Loucy (cell line): ENCODE measurements around the gene NES.
A peak's percentile ranks its signal among the peaks of the same experiment; 100 is the strongest.

ENCODE experiments used
- H2AFZ ChIP-seq: fragments of 200-600 bp; sonication (generic); 2 replicates; pipeline ENCODE4 v1.6.0; 2016; ENCODE audit warnings: antibody characterized with exemption, mild to moderate bottlenecking, low read length, moderate library complexity
- H3F3A ChIP-seq: fragments of 200-600 bp; 2 replicates; pipeline ENCODE4 v1.6.0; 2016; ENCODE audit warnings: antibody characterized with exemption, low read depth, mild to moderate bottlenecking
- H3K27me3 ChIP-seq: fragments of 200-600 bp; sonication (generic); 2 replicates; pipeline ENCODE4 v1.6.1; 2014; ENCODE audit warnings: low read length, mild to moderate bottlenecking; ENCODE audit not compliant: insufficient read depth, poor library complexity, severe bottlenecking
- H3K36me3 ChIP-seq: fragments of 200-600 bp; sonication (generic); 2 replicates; pipeline ENCODE4 v1.6.1; 2016; ENCODE audit warnings: low read length; ENCODE audit not compliant: insufficient read depth
- H3K4me1 ChIP-seq: fragments of 200-600 bp; sonication (generic); 2 replicates; pipeline ENCODE4 v1.5.1; 2014; ENCODE audit warnings: low read length, mild to moderate bottlenecking; ENCODE audit not compliant: insufficient read depth, poor library complexity, severe bottlenecking
- H3K4me2 ChIP-seq: fragments of 200-600 bp; sonication (generic); 2 replicates; pipeline ENCODE4 v1.6.0; 2014; ENCODE audit warnings: antibody characterized with exemption, low read length, low read depth, mild to moderate bottlenecking; ENCODE audit not compliant: poor library complexity, severe bottlenecking
- H3K4me3 ChIP-seq: fragments of 200-600 bp; sonication (generic); 2 replicates; pipeline ENCODE4 v1.5.1; 2014; ENCODE audit warnings: low read length, mild to moderate bottlenecking, mixed read lengths; ENCODE audit not compliant: poor library complexity, severe bottlenecking
- H3K79me2 ChIP-seq: fragments of 200-600 bp; sonication (generic); 2 replicates; pipeline ENCODE4 v1.6.1; 2014; ENCODE audit warnings: low read length; ENCODE audit not compliant: insufficient read depth
- H3K9ac ChIP-seq: fragments of 200-600 bp; sonication (generic); 2 replicates; pipeline ENCODE4 v1.6.0; 2014; ENCODE audit warnings: mild to moderate bottlenecking, low read depth, low read length, moderate library complexity; ENCODE audit not compliant: poor library complexity, severe bottlenecking
- H3K9me2 ChIP-seq: fragments of 200-600 bp; sonication (generic); replicated peaks from 2 replicates; pipeline ENCODE4 v1.6.1; 2016; ENCODE audit warnings: low read depth, low read length, mixed read lengths
- H3K9me3 ChIP-seq: fragments of 200-600 bp; sonication (generic); 2 replicates; pipeline ENCODE4 v1.6.1; 2014; ENCODE audit warnings: mild to moderate bottlenecking, antibody characterized with exemption, low read length, low read depth; ENCODE audit not compliant: insufficient read depth
- H4K20me1 ChIP-seq: fragments of 200-600 bp; sonication (generic); 2 replicates; pipeline ENCODE4 v1.6.0; 2014; ENCODE audit warnings: antibody characterized with exemption, low read length, mild to moderate bottlenecking; ENCODE audit not compliant: insufficient read depth, poor library complexity, severe bottlenecking
- EZH2phosphoT487 ChIP-seq: fragments of 200-600 bp; IDR thresholded peaks from 2 replicates; pipeline ENCODE4 v1.6.1; 2018; ENCODE audit warnings: antibody characterized with exemption, mild to moderate bottlenecking, moderate library complexity, borderline replicate concordance
- TF ChIP-seq, protein P1 (sequence below): fragments of 200-600 bp; sonication (generic); conservative IDR thresholded peaks from 2 replicates; pipeline ENCODE4 v1.5.1; 2014; ENCODE audit warnings: mild to moderate bottlenecking, antibody characterized with exemption, low read length

NES gene

DNA sequence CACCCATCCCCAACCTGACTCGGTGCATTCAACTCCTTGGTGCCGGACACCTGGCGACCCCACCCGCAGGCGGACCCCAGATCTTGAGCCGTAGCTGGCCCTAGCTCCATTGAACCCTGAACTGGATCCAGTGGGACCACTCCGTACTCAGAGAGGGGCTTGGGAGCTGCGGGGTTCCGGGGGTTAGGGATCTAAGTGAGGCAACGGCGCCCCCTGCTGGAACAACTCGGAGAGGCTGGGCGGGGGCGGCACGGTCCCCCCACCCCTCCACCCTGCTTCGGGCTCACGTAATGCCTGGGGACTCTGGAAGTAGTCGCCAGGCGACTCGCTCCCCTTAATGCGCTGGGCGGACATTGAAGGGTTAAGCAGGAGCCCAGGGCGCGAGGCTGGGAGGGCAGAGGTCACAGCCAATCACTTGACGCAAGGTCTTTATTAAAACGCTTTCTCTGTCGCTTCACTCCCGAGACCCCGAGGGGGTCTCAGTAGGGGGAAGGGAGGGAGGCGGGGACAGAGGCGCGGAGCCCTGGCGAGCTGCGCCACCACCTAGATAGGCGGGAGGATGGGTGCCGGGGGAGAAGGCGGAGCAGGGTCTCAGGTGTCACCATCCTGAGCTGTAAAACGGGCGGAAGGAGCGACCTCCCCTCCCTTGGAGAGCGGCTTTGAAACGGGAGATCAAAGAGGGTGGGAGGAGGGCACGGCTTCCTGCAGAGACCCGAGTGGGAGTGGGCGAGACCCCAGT, 28.9 kb upstream of the NES start:
- no peaks in the 10 kb centered on the region for H4K20me1 ChIP-seq
- no peaks in the 10 kb centered on the region for H3K36me3 ChIP-seq
- H3K9ac ChIP-seq, result peak overlapping the region; percentile 64
- no peaks in the 10 kb centered on the region for H3K27me3 ChIP-seq
- H3K79me2 ChIP-seq, result no peaks in the 10 kb centered on the region
- H3K4me3 ChIP-seq, result peak overlapping the region; percentile 82
- H3F3A ChIP-seq, result no peaks in the 10 kb centered on the region
- H3K9me2 ChIP-seq, result no peaks in the 10 kb centered on the region
- peak overlapping the region; percentile 89 for H2AFZ ChIP-seq
- H3K9me3 ChIP-seq, result no peaks in the 10 kb centered on the region
- peak overlapping the region; percentile 100 for H3K4me2 ChIP-seq
- TF ChIP-seq EZH2phosphoT487, result no peak
- TF ChIP-seq, protein P1, sequence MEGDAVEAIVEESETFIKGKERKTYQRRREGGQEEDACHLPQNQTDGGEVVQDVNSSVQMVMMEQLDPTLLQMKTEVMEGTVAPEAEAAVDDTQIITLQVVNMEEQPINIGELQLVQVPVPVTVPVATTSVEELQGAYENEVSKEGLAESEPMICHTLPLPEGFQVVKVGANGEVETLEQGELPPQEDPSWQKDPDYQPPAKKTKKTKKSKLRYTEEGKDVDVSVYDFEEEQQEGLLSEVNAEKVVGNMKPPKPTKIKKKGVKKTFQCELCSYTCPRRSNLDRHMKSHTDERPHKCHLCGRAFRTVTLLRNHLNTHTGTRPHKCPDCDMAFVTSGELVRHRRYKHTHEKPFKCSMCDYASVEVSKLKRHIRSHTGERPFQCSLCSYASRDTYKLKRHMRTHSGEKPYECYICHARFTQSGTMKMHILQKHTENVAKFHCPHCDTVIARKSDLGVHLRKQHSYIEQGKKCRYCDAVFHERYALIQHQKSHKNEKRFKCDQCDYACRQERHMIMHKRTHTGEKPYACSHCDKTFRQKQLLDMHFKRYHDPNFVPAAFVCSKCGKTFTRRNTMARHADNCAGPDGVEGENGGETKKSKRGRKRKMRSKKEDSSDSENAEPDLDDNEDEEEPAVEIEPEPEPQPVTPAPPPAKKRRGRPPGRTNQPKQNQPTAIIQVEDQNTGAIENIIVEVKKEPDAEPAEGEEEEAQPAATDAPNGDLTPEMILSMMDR, result peak; percentile 95
- H3K4me1 ChIP-seq, result peaks cover 17% of the 10 kb centered on the region

DNA sequence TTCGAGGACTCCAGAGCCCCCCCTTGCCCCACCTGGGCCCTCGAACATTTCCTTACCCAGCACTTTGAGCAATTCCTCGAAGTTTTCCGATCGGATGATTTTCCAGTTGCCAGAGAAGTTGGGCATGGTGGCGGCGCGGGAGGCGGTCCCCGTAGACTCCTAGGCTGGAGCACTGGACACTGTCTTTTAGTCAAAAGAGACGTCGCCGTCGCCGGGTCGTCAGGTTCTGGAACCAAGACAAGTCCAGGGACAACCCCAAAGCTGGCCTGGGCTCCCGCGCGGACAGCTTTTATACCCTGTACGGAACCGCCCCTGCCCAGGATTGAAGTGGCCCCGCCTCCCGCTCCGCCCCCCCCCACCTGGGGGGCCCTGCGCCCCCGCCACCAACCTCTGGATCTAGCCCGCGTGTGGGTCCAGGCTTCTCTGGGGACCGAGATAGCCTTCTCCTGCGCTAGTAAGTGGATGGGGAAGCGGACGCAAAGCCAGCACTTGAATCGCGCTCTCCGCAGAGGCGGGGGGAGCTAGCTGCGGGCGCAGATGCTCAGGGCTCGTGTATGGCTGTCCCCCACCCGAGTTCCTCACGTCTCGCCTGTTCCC, 28.2 kb upstream of the NES start, which contains the start of gene CRABP2:
Gene CRABP2 (minus strand): TSS at position 263 of the 597 bp plus-strand sequence. CDS start 137 bp downstream, at position 126.
- no peaks in the 10 kb centered on the region for H3K9me3 ChIP-seq
- peak within 1 kb of the TSS; percentile 82 for H3K4me3 ChIP-seq
- no peaks in the 10 kb centered on the region for H3K36me3 ChIP-seq
- no peaks in the 10 kb centered on the region for H3F3A ChIP-seq
- TF ChIP-seq, protein P1, result no peak
- TF ChIP-seq EZH2phosphoT487, result no peak
- peak within 1 kb of the TSS; percentile 100 for H3K4me2 ChIP-seq
- peak within 1 kb of the TSS; percentile 64 for H3K9ac ChIP-seq
- no peaks in the 10 kb centered on the region for H3K79me2 ChIP-seq
- no peaks in the 10 kb centered on the region for H4K20me1 ChIP-seq
- no peaks in the 10 kb centered on the region for H3K27me3 ChIP-seq
- H2AFZ ChIP-seq, result peak within 1 kb of the TSS; percentile 89
- no peaks in the 10 kb centered on the region for H3K9me2 ChIP-seq
- H3K4me1 ChIP-seq, result peaks cover 17% of the 10 kb centered on the region

DNA sequence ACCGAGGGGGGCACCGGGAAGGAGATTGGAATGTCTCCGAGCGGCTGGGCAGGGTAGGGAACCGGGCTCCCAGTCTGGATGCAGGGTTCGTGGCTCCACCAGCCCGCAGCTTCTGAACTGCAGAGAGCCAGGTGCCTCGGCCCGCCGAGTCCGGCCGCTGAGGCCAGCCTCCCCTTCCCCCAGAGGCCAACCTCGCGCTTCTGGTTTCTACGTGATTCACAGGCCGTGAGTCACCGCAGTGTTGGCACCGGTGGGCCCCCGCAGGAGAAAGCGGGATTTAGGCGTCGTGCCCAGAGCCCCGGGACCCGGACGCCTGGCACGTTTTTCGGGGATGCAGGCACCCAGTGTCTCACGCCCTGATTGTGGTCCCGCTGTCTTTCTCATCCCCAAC, 27.7 kb upstream of the NES start:
- Histone ChIP-seq H3K79me2 (no peaks in the 10 kb centered on the region), H3K4me1 (peaks cover 17% of the 10 kb centered on the region), H3K9me3 (no peaks in the 10 kb centered on the region), H3K9ac (no peak overlapping the region), H3K36me3 (no peaks in the 10 kb centered on the region), H3F3A (no peaks in the 10 kb centered on the region), H2AFZ (no peak overlapping the region), H3K4me3 (peak overlapping the region; percentile 82), H3K4me2 (peak overlapping the region; percentile 100), H3K27me3 (no peaks in the 10 kb centered on the region), H3K9me2 (no peaks in the 10 kb centered on the region), H4K20me1 (no peaks in the 10 kb centered on the region)
- TF ChIP-seq, protein P1, result no peak
- TF ChIP-seq EZH2phosphoT487, result no peak
